ENCODE data around the gene SRSF7. TPM values are rescaled to one million over a fixed set of nuclear protein-coding genes. Genes with fewer than 3 reads are reported as not detected.

Gene SRSF7
- total RNA-seq (10 to 100 TPM; 63.4 to 66.9 TPM), polyA plus RNA-seq (100 to 1,000 TPM in 1 of 2 donors, 10 to 100 TPM in 1; 49.8 to 111 TPM)

DNA sequence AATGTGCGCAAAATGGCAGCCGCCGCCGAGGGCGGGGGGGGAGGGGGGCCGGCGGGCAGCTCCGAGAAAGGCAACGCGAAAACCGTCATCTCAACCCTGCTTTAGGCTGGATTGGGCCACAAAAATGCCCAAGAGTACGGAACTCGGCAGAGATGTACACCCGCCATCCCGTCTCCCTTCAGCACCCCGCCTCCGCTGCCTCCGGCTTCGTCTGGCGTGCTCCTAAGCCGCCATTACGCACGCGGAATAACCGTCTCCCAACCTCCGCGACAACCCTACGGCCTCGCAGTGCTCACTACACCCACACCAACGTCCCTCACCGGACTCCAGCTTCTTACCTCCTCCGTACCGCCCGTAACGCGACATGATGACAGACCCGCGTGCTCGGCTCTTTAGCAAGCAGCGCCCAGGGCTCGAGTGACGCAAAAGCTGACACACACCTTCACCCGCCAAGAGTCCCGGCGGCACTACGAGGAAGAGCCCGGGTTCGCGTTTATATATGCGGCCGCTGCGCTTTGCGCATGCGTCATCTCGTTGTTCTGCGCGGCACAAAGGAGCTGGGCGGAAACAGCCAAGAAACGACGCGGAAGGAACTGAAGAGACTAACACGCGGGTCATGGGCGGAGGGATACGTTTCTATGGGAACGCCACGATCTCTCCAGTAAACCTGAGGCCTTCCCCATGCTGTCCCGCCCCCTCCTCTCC is at the start of gene SRSF7:
SRSF7 (minus strand) TSS at position 471 of the 705 bp plus-strand sequence; CDS start at position 366, 105 bp downstream.
- TF ChIP-seq FOXA2 (IDR thresholded peaks at IDR 0.05) (no peak), RAD21 (IDR thresholded peaks at IDR 0.05) (peak; percentile 31 to 52), RXRA (IDR thresholded peaks at IDR 0.05) (peak; percentile 70), NR2F2 (IDR thresholded peaks at IDR 0.05) (peak; percentile 73), HNF4G (IDR thresholded peaks at IDR 0.05) (no peak), HNF4A (conservative IDR thresholded peaks at IDR 0.05) (peak; percentile 19 to 35), JUND (IDR thresholded peaks at IDR 0.05) (peak in 1 of 2 donors; percentile 67), TAF1 (conservative IDR thresholded peaks at IDR 0.05) (peak; percentile 100), GABPA (IDR thresholded peaks at IDR 0.05 in 1 of 2, conservative IDR thresholded peaks at IDR 0.05 in 1 of 2) (peak; percentile 33 to 87), SP1 (IDR thresholded peaks at IDR 0.05) (peak; percentile 83), YY1 (IDR thresholded peaks at IDR 0.05) (peak; percentile 99), EGR1 (IDR thresholded peaks at IDR 0.05; ENCODE audit: low read depth in 2 of 2) (peak in 1 of 2 donors; percentile 52), FOXA1 (IDR thresholded peaks at IDR 0.05) (no peak)
- TF ChIP-seq, protein P1, sequence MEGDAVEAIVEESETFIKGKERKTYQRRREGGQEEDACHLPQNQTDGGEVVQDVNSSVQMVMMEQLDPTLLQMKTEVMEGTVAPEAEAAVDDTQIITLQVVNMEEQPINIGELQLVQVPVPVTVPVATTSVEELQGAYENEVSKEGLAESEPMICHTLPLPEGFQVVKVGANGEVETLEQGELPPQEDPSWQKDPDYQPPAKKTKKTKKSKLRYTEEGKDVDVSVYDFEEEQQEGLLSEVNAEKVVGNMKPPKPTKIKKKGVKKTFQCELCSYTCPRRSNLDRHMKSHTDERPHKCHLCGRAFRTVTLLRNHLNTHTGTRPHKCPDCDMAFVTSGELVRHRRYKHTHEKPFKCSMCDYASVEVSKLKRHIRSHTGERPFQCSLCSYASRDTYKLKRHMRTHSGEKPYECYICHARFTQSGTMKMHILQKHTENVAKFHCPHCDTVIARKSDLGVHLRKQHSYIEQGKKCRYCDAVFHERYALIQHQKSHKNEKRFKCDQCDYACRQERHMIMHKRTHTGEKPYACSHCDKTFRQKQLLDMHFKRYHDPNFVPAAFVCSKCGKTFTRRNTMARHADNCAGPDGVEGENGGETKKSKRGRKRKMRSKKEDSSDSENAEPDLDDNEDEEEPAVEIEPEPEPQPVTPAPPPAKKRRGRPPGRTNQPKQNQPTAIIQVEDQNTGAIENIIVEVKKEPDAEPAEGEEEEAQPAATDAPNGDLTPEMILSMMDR (IDR thresholded peaks at IDR 0.05; ENCODE audit: low read depth, low read length, missing input control) = no peak
- TF ChIP-seq, protein P2, sequence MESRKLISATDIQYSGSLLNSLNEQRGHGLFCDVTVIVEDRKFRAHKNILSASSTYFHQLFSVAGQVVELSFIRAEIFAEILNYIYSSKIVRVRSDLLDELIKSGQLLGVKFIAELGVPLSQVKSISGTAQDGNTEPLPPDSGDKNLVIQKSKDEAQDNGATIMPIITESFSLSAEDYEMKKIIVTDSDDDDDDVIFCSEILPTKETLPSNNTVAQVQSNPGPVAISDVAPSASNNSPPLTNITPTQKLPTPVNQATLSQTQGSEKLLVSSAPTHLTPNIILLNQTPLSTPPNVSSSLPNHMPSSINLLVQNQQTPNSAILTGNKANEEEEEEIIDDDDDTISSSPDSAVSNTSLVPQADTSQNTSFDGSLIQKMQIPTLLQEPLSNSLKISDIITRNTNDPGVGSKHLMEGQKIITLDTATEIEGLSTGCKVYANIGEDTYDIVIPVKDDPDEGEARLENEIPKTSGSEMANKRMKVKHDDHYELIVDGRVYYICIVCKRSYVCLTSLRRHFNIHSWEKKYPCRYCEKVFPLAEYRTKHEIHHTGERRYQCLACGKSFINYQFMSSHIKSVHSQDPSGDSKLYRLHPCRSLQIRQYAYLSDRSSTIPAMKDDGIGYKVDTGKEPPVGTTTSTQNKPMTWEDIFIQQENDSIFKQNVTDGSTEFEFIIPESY (IDR thresholded peaks at IDR 0.05) = peak; percentile 18
- TF ChIP-seq, protein P3, sequence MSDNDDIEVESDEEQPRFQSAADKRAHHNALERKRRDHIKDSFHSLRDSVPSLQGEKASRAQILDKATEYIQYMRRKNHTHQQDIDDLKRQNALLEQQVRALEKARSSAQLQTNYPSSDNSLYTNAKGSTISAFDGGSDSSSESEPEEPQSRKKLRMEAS (IDR thresholded peaks at IDR 0.05) = peak; percentile 89
- TF ChIP-seq, protein P4, sequence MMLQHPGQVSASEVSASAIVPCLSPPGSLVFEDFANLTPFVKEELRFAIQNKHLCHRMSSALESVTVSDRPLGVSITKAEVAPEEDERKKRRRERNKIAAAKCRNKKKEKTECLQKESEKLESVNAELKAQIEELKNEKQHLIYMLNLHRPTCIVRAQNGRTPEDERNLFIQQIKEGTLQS (IDR thresholded peaks at IDR 0.05) = peak; percentile 84
- TF ChIP-seq, protein P5, sequence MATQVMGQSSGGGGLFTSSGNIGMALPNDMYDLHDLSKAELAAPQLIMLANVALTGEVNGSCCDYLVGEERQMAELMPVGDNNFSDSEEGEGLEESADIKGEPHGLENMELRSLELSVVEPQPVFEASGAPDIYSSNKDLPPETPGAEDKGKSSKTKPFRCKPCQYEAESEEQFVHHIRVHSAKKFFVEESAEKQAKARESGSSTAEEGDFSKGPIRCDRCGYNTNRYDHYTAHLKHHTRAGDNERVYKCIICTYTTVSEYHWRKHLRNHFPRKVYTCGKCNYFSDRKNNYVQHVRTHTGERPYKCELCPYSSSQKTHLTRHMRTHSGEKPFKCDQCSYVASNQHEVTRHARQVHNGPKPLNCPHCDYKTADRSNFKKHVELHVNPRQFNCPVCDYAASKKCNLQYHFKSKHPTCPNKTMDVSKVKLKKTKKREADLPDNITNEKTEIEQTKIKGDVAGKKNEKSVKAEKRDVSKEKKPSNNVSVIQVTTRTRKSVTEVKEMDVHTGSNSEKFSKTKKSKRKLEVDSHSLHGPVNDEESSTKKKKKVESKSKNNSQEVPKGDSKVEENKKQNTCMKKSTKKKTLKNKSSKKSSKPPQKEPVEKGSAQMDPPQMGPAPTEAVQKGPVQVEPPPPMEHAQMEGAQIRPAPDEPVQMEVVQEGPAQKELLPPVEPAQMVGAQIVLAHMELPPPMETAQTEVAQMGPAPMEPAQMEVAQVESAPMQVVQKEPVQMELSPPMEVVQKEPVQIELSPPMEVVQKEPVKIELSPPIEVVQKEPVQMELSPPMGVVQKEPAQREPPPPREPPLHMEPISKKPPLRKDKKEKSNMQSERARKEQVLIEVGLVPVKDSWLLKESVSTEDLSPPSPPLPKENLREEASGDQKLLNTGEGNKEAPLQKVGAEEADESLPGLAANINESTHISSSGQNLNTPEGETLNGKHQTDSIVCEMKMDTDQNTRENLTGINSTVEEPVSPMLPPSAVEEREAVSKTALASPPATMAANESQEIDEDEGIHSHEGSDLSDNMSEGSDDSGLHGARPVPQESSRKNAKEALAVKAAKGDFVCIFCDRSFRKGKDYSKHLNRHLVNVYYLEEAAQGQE (IDR thresholded peaks at IDR 0.05) = peak; percentile 97
- under 1% methylated on average over 68 of the region's 68 CpGs for WGBS
- H3K9me3 ChIP-seq (ENCODE audit: control insufficient read depth in 4 of 4, low read length in 3 of 4) = no peaks in the 10 kb centered on the region
- peak; percentile 97 for DNase-seq (ENCODE audit: low spot score)
- peaks cover 4 to 48% (median 41%) of the 10 kb centered on the region in 4 donors for H3K4me1 ChIP-seq (ENCODE audit: control insufficient read depth in 4 of 4, insufficient read depth in 4 of 4, low read length in 3 of 4)
- H3K4me3 ChIP-seq (ENCODE audit: low read depth in 1 of 3, low read length in 3 of 3) = peak within 1 kb of the TSS; percentile 82 to 98 (median 97)
- H3K27ac ChIP-seq (ENCODE audit: low read depth in 1 of 2, low read length in 2 of 2) = peak within 1 kb of the TSS; percentile 99 to 100
- H3K9ac ChIP-seq (ENCODE audit: low read depth in 1 of 2, low read length in 2 of 2) = peak within 1 kb of the TSS; percentile 77 to 98
- H3K36me3 ChIP-seq (ENCODE audit: control insufficient read depth in 4 of 4, insufficient read depth in 3 of 4, low read depth in 1 of 4, low read length in 3 of 4) = peaks cover 3 to 32% (median 28%) of the 10 kb centered on the region in 4 donors
- no peaks in the 10 kb centered on the region for H3K27me3 ChIP-seq (ENCODE audit: control insufficient read depth in 4 of 4, insufficient read depth in 4 of 4, low read length in 3 of 4)
